TTC549 (cell line): ENCODE results near the gene PPIP5K1.
"Not testable (repeated sequence)": the region's sequence is repeated elsewhere in the genome, so short reads cannot be mapped to it uniquely, and the experiment has no call there.

Experiments used
- FAIRE-seq: peaks from 2 replicates; lab custom pipeline; 2012; peaks lifted over from hg19 to GRCh38; lab: Jason Lieb, UNC

Gene PPIP5K1

DNA sequence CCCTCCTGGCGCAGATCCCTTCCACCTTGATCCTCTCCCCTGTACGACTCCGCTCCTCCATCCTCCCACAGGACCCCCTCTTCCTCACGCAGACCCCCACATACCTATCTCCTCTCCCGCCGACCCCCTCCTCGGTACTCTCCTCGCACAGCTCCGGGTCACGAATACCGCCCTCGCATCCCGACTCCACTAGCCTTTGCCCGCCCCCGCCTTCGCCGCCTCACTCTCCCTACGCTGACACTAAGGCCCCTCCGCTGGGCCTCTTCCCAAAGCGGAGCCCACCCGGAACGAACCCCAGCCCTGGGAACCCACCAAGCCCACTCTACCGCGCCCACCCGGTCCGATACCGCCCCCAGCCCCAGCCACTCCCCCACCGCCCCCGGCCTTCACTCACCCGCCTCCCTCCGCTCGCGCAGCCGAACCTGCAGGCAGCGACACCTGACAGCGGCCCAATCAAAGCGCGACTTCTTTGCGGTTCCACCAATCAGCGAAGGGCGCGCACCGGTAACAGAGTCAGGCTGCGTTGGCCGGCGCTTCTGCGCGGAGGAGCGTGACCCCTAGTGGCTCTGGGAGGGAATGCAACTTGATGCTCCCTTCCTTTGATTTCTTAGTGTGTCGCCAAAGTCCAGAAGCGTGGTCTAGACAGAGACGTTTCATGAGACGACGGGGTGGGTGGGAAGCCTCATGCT lies at the start of gene PPIP5K1:
PPIP5K1 (minus strand) TSS at position 431 of the 689 bp plus-strand sequence. CDS start 5,704 bp downstream, outside the sequence.
- FAIRE-seq: peak; percentile 78

DNA sequence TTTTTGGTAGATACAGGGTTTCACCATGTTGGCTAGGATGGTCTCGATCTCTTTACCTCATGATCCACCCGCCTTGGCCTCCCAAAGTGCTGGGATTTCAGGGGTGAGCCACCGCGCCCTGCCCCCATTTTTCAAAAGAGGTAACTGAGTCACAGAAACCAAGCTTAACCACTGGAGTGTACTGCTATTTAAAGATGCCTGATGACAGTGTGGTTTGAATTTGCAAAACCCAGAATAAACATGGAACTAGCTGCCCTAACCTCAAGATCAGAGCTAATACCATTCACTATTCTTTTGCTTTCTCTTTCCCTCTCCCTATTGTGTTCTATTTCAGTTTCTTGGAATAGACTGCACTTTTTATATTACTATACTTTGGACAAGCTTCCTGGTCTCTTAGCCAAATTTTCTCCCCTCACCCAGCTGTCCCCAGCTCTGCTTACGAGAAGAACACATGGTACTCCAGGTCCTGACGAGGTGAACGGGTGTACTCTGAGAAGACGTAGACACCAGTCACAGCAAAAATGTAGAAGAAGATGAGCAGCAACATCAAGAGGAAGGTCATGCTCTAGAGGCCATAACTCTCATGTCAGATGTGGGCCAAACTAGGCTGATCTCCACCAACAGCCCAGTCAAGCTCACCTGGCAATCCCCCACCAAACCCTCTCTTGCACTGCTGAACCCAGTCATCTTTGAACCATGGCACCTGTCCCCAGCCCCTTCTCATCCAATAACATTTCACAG lies 48.6 kb upstream of the PPIP5K1 start:
- not testable (repeated sequence) for FAIRE-seq

DNA sequence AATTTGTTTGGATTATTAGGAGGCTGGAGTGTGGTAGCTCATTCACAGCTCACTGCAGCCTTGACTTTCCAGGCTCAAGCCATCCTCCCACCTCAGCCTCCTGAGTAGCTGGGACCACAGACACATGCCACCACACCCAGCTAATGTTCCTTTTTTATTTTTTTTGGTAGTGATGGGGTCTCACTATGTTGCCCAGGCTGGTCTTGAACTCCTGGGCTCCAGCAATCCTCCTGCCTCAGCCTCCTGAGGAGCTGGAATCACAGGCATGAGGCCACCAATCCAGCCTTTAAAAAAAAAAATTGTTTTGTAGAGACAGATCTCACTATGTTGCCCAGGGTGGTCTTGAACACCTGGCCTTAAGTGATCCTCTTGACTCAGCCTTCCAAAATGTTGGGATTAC lies 36.9 kb upstream of the PPIP5K1 start:
- not testable (repeated sequence) for FAIRE-seq

DNA sequence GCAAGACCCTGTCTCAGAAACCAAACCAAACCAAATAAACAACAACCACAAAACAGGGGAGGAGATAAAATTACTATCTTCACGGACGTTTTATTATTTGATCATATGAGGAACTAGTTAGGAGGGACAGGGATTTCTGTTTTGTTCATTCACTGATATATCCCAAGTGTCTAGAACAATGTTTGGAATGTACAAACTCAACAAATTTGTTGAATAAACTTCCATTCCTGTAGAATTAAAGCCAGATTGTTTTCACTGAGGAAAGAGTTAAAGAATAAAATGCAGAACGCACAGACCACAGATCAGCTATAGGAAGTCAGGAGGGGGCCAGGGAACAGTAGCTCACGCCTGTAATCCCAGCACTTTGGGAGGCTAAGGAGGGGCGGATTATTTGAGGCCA lies 35.1 kb upstream of the PPIP5K1 start:
- no peak for FAIRE-seq

DNA sequence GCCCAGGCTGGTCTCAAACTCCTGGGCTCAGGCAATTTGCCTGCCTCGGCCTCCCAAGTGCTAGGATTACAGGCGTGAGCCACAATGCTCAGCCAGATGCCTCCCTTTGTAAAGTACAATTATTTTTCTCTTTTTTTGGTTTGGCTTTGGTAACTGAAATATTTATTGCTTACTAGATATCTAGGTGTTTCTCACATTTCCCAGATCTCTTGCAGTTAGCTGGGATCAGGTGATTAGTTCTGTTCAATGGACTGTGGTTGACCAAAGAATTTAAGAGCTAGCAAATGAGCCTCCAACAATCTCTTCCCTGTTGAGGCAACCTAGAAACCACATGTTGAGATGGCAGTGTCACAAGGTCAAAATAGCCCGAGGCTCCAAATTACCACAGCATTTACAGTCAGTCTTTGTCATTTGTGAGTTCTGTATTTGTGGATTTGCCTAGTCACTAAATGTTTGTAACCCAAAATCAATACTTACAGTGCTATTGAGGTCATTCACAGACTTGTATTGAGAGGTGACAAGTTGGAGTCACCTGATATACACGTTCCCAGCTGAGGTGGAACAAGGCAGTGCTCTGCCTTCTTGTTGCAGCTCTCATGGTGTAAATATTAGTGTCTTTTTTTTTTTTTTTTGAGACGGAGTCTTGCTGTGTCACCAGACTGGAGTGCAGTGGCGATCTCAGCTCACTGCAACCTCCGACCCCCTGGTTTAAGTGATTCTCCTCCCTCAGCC lies 32.2 kb upstream of the PPIP5K1 start:
- not testable (repeated sequence) for FAIRE-seq

DNA sequence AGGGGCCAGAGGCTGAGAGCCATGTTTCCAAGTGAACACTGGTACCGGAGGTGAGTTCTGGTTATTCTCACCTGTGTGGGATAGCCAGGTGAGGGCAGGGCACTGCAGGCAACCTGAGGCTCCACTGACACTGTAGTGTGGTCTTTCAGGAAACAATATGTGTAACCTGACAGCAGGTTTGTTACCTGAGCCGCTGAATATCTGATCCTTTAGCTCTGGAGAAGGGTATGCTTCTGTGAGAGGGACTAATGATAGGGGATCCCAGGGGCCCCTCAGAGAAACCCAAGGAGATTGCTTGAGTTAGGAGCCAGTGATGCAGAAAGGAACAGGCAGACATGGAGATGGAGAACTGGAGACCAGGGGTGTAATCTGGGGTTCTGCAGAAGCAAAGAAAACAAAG lies 28.7 kb upstream of the PPIP5K1 start, which contains the start of gene STRC:
STRC (minus strand) TSS at position 101 of the 400 bp plus-strand sequence; CDS start at position 23, 78 bp downstream.
- not testable (repeated sequence) for FAIRE-seq

DNA sequence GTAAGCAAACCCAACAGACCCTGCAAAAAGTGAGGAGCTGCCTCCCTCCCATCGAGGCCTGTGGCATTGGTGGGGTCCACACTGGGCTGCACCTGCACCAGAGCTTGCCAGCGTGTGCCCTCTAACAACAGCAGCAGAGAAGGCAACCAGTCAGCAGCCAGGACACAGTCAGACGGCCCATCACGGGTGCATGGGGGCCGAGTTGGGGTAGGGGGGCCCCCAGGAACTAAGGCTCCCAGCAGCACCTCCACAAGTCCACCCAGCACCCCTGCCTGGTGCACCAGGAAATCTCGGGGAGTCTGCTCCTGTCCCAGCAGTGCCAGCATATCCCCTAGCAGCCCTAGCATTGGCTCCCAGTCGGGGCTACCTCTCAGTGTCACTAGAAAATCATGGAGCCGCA lies 27.7 kb upstream of the PPIP5K1 start:
- not testable (repeated sequence) for FAIRE-seq

DNA sequence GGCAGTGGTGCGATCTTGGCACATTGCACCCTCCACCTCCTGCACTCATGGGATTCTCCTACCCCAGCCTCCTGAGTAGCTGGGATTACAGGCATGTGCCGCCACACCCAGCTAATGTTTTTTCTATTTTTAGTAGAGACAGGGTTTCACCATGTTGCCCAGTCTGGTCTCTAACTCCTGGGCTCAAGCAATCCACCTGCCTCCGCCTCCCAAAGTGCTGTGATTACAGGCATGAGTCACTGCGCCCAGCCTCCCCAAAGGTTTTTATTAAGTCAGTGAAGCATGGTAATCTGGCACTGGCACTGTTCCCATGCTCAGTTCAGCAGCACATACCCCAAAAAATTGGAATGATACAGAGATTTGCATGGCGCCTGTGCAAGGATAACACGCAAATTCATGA lies 12.2 kb upstream of the PPIP5K1 start:
- not testable (repeated sequence) for FAIRE-seq

DNA sequence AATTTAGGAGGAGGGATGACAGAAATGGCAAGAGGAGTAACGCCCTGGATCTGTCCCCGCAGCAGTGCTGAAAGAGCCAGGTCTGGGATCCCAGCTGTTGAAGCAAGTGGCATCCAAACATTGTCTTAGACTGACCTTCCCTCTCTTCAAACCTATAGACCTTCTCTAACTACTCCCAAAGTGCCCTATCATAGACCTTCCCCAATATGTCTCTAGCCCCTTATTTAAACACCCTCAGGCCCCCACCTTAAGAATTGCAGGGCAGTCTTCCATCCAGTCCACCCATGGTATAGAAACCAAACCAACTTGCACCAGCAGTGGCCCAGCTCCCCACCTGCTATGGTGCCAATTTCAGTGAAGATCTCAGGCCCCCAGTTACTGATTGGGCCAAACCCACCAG lies 10.2 kb upstream of the PPIP5K1 start:
- FAIRE-seq: not testable (repeated sequence)

DNA sequence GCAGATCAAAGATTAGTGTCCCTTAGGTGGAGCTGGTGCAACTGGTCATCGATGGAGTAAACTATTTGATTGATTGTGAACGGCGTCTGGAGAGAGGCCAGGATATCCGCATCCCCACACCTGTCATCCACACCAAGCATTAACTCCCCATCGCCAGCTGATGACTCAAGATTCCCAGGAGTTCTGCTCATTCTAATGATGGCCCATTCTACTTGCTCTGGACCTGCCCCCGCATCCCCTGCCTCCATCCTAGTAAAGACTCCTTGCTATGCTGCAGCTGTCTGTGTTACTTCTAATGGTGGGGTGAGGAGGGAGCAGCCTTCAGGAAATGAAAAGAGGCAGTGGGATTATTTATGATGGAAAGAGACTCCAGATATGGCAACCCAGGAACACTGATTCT lies 9.1 kb upstream of the PPIP5K1 start:
- not testable (repeated sequence) for FAIRE-seq

DNA sequence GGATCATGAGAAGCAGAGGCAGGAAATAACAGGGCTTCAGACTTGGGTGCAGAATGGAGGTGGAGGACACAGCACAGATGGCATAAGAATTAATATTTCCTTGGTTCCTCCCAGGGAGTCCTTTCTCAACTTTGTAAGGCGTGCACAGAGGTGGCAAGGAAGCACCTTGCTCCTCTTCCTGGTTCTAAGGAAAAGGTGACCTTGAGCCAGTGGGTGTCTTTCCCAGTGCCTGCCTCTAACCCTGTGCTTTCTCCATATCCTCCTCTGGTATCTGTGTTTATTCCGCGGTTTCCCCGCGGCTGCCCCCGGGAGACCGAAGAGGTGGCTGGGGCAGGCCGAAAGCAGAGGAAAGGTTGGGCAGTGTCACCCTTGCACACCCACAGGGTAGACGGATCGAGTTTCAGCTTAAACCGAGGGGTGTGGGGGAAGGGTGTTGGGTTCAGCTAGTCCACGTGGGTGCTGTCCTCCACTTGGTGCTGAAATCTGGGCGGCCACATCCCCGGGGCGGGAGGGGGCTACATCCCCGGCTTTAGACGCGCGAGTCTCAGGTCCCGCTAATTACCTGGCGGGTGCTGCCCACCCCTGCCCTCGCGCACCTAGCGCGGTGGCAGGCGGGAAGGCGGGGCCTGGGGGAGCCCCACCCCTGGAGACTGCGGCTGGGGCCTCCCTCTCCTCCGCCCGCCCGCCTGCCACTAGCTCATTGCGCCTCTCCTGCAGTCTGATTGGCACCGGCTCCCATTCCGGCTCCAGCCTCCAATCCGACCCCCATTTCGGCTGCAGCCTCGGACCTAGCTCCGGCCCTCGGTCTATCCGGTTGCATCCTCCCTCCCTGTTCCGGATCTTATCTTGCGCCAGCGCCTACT lies 3.6 kb upstream of the PPIP5K1 start, which contains the start of gene CKMT1B:
CKMT1B (plus strand) TSS at position 700 of the 863 bp plus-strand sequence. CDS start 192 bp downstream, outside the sequence.
- not testable (repeated sequence) for FAIRE-seq

DNA sequence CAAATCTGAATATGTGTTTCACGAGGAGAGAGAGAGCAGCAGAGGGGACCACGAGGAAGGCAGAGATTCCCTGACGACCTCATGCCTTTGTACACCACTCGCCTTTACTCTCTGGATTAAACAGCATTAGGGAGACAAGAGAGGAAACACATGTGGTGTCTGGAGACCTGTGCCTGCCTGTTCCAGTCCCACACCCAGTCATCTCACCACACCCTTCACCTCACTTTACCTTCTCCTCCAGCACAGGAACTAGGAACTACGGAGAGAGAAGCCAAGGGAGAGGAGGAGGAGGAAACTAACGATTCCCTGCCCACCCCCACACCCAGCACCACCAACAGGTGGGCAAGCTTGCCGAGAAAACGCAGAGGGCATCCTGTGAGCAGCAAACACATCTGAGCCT lies 2.8 kb upstream of the PPIP5K1 start:
- FAIRE-seq: not testable (repeated sequence)

DNA sequence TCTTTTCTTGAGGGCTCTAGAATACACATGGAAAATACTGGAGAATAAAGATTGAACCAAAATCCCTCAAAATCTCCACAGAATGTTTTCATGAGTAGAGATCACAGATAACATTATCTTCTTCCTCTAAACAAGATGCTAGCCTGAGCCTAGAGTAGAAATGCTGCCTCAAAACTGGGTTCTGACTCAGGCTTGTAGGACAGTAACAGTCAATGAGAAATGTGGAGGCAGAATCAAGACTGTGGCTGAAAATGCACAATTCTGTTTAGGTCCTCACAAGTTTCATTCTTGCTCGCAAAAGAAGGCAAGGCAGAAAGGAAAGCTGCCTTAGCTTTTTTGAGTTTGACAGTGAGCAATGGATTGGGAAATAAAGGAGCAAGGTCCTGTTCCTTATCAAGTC lies 15.4 kb downstream of the PPIP5K1 start:
- not testable (repeated sequence) for FAIRE-seq

DNA sequence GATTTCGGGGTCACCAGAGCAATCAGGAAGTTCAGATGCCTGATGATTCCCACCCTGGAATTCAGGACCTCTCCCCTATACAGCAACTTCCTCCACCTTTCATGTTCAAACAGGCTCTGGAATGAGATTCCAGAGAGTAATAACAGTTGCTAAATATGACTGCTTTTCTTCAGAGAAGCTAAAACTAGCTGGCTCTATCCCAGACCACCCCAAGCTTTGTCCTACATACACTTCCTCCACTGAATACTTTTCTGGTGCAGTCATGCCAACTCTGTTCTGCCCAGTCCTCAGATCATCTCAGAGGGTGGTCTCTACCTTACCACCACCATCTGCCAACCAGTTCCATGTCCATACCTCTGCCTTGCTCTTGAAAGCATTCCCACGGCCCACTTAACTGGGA lies 23.4 kb downstream of the PPIP5K1 start:
- not testable (repeated sequence) for FAIRE-seq

DNA sequence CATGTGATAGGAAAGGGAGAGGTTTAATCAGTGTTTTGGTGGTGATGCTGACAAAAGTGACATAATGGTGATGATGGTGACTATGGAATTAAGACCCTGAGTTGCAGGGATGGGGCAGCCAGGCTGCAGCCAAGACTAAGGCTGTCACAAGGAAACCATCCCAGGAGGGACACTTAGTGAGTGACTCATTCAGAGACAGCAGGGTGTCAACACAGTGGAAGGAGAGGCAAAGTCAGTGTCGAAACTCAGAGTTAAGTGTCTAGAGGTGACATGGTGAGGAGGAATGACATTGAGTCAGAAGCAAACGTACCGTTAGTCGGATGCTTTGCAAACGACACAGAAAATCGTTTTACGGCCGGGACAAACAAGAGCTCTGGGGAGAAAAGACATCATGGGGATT lies 26.2 kb downstream of the PPIP5K1 start:
- FAIRE-seq: not testable (repeated sequence)

DNA sequence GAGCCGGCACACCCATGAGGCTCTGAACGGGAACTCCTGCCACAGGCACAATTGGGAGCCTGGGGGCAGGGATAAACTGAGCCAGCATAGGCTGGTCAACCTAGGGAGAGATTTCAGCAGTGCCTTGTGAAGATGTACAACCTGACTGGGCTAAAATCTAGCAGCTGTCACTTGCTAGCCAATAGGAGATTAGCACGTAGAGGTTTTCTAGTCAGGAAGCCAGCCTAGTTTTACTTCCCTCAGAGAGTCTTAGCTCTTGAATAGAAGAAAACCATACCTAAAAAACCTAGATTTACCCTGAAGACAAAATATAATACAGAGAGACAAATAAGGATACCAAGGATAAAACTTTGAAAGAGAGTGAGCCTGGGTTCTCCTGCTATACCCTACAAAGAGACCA lies 27.3 kb downstream of the PPIP5K1 start:
- not testable (repeated sequence) for FAIRE-seq

DNA sequence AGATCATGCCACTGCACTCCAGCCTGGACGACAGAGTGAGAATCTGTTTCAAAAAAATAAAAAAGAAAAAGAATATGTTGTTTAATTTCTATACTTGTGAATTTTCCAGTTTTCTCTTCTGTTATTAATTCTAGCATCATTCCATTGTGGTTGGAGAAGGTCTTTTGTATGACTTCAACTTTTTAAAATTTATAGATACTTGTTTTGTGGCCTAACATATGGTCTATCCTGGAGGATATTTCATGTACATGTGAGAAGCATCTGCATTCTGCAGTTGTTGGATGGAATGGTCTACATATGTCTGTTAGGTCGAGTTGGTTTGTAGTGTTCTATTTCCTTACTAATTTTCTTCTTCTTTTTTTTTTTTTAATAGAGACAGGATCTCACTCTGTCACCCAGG lies 37.0 kb downstream of the PPIP5K1 start:
- FAIRE-seq: no peak

DNA sequence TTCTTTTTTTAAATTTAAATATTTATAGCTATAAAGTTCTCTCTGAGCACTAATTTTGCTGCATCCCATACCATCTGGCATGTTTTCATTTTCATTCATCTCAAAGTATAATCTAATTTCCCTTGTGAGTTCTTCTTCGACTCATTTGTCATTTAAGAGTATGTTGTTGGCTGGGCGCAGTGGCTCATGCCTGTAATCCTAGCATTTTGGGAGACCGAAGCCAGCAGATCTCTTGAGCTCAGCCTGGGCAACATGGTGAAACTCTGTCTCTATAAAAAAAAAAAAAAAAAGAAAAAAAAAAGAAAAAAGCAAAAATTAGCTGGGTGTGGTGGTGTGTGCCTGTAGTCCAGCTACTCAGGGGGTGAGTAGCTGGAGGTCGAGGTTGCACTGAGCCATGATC lies 37.8 kb downstream of the PPIP5K1 start:
- no peak for FAIRE-seq

DNA sequence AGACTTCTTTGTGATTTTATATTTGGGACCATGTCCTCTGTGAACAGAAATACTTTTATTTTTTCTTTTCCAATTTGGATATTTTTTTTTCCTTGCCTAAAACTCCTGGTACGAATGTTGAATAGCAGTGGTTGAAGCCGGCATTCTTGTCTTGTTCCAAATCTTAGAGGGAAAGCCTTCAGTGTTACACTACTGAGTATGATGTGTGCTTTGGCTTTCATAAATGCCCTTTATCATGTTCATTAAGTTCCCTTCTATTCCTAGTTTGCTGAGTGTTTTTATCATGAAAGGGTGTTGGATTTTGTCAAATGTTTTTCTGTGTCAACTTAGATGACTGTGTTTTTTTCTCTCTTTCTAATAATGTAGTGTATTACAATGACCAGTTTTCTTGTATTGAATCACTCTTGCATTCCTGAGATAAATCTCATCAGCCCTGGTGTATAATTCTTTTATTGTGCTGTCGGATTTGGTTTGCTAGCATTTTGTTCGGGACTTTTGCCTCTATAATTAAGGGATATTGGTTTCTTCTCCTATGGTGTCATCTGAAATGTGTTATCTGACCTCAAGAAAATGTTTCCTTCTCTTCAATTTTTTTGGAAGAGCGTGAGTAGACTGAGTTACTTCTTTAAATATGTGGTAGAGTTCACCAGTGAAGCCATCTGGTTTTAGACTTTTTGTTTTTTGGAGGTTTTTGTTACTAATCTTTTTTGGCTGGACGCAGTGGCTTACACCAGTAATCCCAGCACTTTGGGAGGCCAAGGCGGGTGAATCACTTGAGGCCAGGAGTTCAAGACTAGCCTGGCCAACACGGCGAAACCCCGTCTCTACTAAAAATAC lies 39.3 kb downstream of the PPIP5K1 start:
- no peak for FAIRE-seq

DNA sequence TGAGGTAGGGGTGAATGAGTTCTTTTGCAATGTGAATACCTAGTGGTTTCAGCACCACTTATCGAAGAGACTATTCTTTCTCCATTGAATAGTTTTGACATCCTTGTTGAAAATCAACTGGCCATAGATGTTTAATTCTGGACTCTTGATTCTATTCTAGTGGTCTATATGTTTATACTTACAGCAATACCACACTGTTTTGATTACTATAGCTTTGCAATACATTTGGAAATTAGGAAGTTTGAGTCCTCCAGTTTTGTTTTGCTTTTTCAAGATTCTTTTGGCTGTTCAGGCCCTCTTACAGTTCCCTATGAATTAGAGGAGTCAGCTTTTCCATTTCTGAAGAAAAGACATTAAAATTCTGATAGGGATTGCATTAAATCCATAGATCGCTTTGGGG lies 42.5 kb downstream of the PPIP5K1 start:
- no peak for FAIRE-seq

DNA sequence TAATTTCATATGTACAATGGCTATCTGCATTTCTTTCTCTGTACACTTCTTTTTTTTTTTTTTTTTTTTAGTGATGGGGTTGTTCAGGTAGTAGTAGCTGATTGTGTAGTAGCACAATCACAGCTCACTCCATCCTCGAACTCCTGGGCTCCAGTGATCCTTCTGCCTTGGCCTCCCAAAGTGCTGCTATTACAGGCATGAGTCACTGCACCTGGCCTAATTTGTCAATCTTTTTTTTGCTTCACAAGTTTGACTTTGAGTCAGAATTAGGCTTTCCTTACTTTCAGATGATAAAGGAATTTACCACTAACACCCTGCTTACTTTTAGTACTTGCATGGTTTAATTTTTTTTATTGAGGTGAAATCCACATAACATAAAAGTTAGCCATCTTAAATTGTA lies 44.6 kb downstream of the PPIP5K1 start:
- no peak for FAIRE-seq
